ENCODE data around the gene TFCP2. TPM values are rescaled to one million over a fixed set of nuclear protein-coding genes. Genes with fewer than 3 reads are reported as not detected.

Gene TFCP2
- total and polyA plus RNA-seq, 2 of the 13 experiments (the other 11 are each of a cell fraction or from before 2014, with no cell fraction given): 7.6 to 10.0 TPM

- TF ChIP-seq NFE2L1 (CRISPR knock-in tag; IDR thresholded peaks at IDR 0.05; ENCODE audit: borderline replicate concordance) (no peak), ZNF614 (CRISPR knock-in tag; IDR thresholded peaks at IDR 0.05; ENCODE audit: borderline replicate concordance) (no peak), MED1 (CRISPR knock-in tag; IDR thresholded peaks at IDR 0.05) (0 out of 2 replicates have a peak, but pooled peaks have one; percentile 15), ELF3 (CRISPR knock-in tag; IDR thresholded peaks at IDR 0.05) (no peak), ESRRA (CRISPR knock-in tag; IDR thresholded peaks at IDR 0.05; ENCODE audit: low read depth) (no peak), FOXP1 (IDR thresholded peaks at IDR 0.05) (no peak), FOXP1 (CRISPR knock-in tag; IDR thresholded peaks at IDR 0.05) (no peak), SMAD3 (CRISPR knock-in tag; IDR thresholded peaks at IDR 0.05) (no peak), MAX (IDR thresholded peaks at IDR 0.05) (peak; percentile 54), ZNF746 (CRISPR knock-in tag; IDR thresholded peaks at IDR 0.05) (0 out of 2 replicates have a peak, but pooled peaks have one; percentile 3), BCL6 (CRISPR knock-in tag; IDR thresholded peaks at IDR 0.05) (peak; percentile 32; the same call in 1 of the 2 replicates), ATF1 (CRISPR knock-in tag; IDR thresholded peaks at IDR 0.05) (no peak)
- TF ChIP-seq, protein P1, sequence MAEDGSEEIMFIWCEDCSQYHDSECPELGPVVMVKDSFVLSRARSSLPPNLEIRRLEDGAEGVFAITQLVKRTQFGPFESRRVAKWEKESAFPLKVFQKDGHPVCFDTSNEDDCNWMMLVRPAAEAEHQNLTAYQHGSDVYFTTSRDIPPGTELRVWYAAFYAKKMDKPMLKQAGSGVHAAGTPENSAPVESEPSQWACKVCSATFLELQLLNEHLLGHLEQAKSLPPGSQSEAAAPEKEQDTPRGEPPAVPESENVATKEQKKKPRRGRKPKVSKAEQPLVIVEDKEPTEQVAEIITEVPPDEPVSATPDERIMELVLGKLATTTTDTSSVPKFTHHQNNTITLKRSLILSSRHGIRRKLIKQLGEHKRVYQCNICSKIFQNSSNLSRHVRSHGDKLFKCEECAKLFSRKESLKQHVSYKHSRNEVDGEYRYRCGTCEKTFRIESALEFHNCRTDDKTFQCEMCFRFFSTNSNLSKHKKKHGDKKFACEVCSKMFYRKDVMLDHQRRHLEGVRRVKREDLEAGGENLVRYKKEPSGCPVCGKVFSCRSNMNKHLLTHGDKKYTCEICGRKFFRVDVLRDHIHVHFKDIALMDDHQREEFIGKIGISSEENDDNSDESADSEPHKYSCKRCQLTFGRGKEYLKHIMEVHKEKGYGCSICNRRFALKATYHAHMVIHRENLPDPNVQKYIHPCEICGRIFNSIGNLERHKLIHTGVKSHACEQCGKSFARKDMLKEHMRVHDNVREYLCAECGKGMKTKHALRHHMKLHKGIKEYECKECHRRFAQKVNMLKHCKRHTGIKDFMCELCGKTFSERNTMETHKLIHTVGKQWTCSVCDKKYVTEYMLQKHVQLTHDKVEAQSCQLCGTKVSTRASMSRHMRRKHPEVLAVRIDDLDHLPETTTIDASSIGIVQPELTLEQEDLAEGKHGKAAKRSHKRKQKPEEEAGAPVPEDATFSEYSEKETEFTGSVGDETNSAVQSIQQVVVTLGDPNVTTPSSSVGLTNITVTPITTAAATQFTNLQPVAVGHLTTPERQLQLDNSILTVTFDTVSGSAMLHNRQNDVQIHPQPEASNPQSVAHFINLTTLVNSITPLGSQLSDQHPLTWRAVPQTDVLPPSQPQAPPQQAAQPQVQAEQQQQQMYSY (CRISPR knock-in tag; IDR thresholded peaks at IDR 0.05): no peak
Observed at GRCh38 chr12:51217968-51218606, 45.2 kb upstream of the TFCP2 start, which contains the start of gene POU6F1 (continued).

All from HepG2 (cell line).